ENCODE results near the gene ACVR1. TPM values are rescaled to one million over a fixed set of nuclear protein-coding genes. Genes with fewer than 3 reads are reported as not detected.

The ACVR1 gene
- total RNA-seq, 1 experiment from 2014 or later = 17.1 TPM

- DNase-seq (ENCODE audit: low spot score) = no peak
- TF ChIP-seq CTCF (conservative IDR thresholded peaks at IDR 0.05; ENCODE audit: low read depth, low read length) = no peak
- TF ChIP-seq EZH2 (IDR thresholded peaks at IDR 0.05; ENCODE audit: borderline replicate concordance, low read depth, low read length, poor library complexity, severe bottlenecking) = no peak
- no peaks in the 10 kb centered on the region for H3K27me3 ChIP-seq (replicated peaks; ENCODE audit: insufficient read depth, low read depth, low read length, poor library complexity)
- CTCF ChIA-PET = no interaction called here
- H3K4me1 ChIP-seq (ENCODE audit: insufficient read depth, low read length, poor library complexity, severe bottlenecking) = no peaks in the 10 kb centered on the region
- H3K4me3 ChIP-seq (ENCODE audit: low read depth, low read length, poor library complexity, severe bottlenecking) = no peak overlapping the region
- no TSS peak for BruUV-seq (replicated peaks)
- no peaks in the 10 kb centered on the region for H3K9me3 ChIP-seq (ENCODE audit: low read depth, low read length, poor library complexity, severe bottlenecking)
- intact Hi-C loops (cut with micrococcal nuclease; ENCODE audit: unreplicated experiment) = no loop called here
- POLR2A ChIA-PET (ENCODE audit: low non-redundant PET) = no interaction called here
- H3K27ac ChIP-seq (ENCODE audit: low read depth, low read length, poor library complexity, severe bottlenecking) = no peak overlapping the region
- no peaks in the 10 kb centered on the region for H3K36me3 ChIP-seq (ENCODE audit: insufficient read depth, low read length, poor library complexity, severe bottlenecking)
Observed at GRCh38 chr2:157696036-157696435, 180.1 kb downstream of the ACVR1 start.

DNA sequence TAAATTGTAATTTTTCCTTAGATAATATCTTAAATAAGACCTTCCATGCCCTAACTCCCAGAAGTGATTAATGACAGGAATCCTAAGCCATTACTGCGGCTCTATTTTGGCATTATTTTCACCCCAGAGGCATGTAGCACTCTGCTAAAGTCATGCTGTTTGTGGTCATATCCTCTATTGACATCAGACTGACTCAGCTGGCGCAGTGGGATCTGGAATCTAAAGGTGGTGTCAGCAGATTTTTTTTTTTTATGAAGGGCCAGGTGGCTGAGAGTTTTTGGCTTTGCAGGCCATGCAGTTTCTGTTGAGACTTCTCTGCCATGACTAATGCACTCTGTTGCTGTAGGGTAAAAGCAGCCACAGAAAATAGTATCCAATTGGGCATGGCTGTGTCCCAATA is 183.4 kb downstream of the ACVR1 start:
- no peaks in the 10 kb centered on the region for H3K27me3 ChIP-seq (replicated peaks; ENCODE audit: insufficient read depth, low read depth, low read length, poor library complexity)
- no peak overlapping the region for H3K4me3 ChIP-seq (ENCODE audit: low read depth, low read length, poor library complexity, severe bottlenecking)
- POLR2A ChIA-PET (ENCODE audit: low non-redundant PET) = no interaction called here
- no peak for DNase-seq (ENCODE audit: low spot score)
- H3K27ac ChIP-seq (ENCODE audit: low read depth, low read length, poor library complexity, severe bottlenecking) = no peak overlapping the region
- CTCF ChIA-PET = no interaction called here
- H3K4me1 ChIP-seq (ENCODE audit: insufficient read depth, low read length, poor library complexity, severe bottlenecking) = no peaks in the 10 kb centered on the region
- no peaks in the 10 kb centered on the region for H3K9me3 ChIP-seq (ENCODE audit: low read depth, low read length, poor library complexity, severe bottlenecking)
- no peaks in the 10 kb centered on the region for H3K36me3 ChIP-seq (ENCODE audit: insufficient read depth, low read length, poor library complexity, severe bottlenecking)
- intact Hi-C loops (cut with micrococcal nuclease; ENCODE audit: unreplicated experiment) = no loop called here
- BruUV-seq (replicated peaks) = no TSS peak
- TF ChIP-seq CTCF (conservative IDR thresholded peaks at IDR 0.05; ENCODE audit: low read depth, low read length) (no peak), EZH2 (IDR thresholded peaks at IDR 0.05; ENCODE audit: borderline replicate concordance, low read depth, low read length, poor library complexity, severe bottlenecking) (no peak)

DNA sequence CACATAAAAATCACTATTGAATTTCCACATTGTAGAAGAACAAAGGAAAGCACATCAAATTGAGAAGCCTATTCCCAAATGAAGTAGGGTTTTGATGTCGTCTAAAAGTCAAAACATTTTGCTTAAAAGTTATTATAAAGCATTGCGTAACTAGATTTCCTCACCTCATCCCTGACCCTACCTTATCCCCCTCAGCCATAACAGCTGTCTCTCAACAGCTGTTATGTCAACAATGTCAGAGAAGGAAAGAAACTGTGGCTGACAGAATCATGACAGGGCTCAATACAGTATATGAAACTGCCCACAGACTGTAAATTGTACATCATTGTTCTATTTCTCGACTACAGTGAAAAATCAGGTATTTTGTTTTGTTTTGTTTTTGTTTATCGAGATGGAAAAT is 184.4 kb downstream of the ACVR1 start:
- no peak for DNase-seq (ENCODE audit: low spot score)
- Histone ChIP-seq H3K27ac (ENCODE audit: low read depth, low read length, poor library complexity, severe bottlenecking) (no peak overlapping the region), H3K9me3 (ENCODE audit: low read depth, low read length, poor library complexity, severe bottlenecking) (no peaks in the 10 kb centered on the region), H3K4me3 (ENCODE audit: low read depth, low read length, poor library complexity, severe bottlenecking) (no peak overlapping the region), H3K36me3 (ENCODE audit: insufficient read depth, low read length, poor library complexity, severe bottlenecking) (no peaks in the 10 kb centered on the region), H3K27me3 (replicated peaks; ENCODE audit: insufficient read depth, low read depth, low read length, poor library complexity) (no peaks in the 10 kb centered on the region), H3K4me1 (ENCODE audit: insufficient read depth, low read length, poor library complexity, severe bottlenecking) (no peaks in the 10 kb centered on the region)
- CTCF ChIA-PET = no interaction called here
- intact Hi-C loops (cut with micrococcal nuclease; ENCODE audit: unreplicated experiment) = no loop called here
- no TSS peak for BruUV-seq (replicated peaks)
- POLR2A ChIA-PET (ENCODE audit: low non-redundant PET) = no interaction called here
- TF ChIP-seq CTCF (conservative IDR thresholded peaks at IDR 0.05; ENCODE audit: low read depth, low read length) = no peak
- no peak for TF ChIP-seq EZH2 (IDR thresholded peaks at IDR 0.05; ENCODE audit: borderline replicate concordance, low read depth, low read length, poor library complexity, severe bottlenecking)
